Measurements from ENCODE around the gene PI4K2A. TPM values are rescaled to one million over a fixed set of nuclear protein-coding genes. Genes with fewer than 3 reads are reported as not detected.
"Not testable (repeated sequence)": the region's sequence is repeated elsewhere in the genome, so short reads cannot be mapped to it uniquely, and the experiment has no call there.

Gene PI4K2A
- total RNA-seq, 4 donors from 2014 or later, result 30.1 to 38.5 (median 33.3) TPM

- DNase-seq (ENCODE audit: low spot score in 2 of 2), result no peak
- TF ChIP-seq, protein P1, sequence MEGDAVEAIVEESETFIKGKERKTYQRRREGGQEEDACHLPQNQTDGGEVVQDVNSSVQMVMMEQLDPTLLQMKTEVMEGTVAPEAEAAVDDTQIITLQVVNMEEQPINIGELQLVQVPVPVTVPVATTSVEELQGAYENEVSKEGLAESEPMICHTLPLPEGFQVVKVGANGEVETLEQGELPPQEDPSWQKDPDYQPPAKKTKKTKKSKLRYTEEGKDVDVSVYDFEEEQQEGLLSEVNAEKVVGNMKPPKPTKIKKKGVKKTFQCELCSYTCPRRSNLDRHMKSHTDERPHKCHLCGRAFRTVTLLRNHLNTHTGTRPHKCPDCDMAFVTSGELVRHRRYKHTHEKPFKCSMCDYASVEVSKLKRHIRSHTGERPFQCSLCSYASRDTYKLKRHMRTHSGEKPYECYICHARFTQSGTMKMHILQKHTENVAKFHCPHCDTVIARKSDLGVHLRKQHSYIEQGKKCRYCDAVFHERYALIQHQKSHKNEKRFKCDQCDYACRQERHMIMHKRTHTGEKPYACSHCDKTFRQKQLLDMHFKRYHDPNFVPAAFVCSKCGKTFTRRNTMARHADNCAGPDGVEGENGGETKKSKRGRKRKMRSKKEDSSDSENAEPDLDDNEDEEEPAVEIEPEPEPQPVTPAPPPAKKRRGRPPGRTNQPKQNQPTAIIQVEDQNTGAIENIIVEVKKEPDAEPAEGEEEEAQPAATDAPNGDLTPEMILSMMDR (IDR thresholded peaks at IDR 0.05), result no peak
- no peak for TF ChIP-seq POLR2A (IDR thresholded peaks at IDR 0.05)
- 71 to 73% methylated on average over 4 of the region's 4 CpGs for WGBS, 2 donors
- H3K4me3 ChIP-seq (ENCODE audit: low read depth, poor library complexity, severe bottlenecking), result no peak overlapping the region
- intact Hi-C loops (cut with DNase I; ENCODE audit: low total_unique reads), result no loop called here
Measured at GRCh38 chr10:97682042-97682441, 41.6 kb downstream of the PI4K2A start.

DNA sequence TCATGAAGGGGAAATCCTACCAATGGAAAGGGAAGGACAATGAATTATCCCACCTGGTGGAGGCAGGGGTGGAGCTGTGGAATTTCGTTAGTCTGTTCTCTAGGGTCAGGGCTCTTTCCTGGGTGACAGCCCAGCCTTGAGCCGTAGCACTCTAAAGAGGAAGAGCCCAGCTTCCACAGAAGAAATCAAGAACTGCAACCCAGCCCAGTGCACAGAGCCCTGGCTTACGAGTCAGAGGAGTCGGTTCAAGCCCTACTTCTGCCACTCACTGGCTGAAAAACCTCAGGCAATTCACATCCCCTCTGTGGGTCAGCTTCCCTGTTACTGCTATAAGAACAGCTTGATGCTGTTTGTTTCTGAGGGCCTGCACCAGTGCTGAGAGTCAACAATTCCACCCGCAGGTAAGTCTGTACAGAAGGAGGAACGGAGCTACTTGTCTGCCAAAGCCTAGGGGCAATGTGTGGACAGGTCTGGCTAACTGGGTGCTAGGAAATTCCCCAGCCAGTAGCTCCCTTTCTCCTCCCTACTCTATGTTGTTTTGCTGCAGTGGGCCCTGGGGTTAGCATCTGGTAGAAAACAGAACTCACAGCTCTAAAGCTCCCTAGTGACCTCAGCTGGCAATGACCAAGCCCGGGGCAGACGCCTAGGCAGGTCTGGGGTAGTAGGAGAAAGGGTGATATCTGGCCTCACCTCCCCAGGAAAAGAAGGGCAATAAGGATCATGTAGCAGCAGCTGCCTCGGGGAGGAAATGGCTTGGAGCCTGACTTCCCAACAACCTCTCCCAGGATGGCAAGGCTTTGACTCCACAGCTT, 43.3 kb downstream of the PI4K2A start:
- TF ChIP-seq POLR2A (IDR thresholded peaks at IDR 0.05), result no peak
- TF ChIP-seq, protein P1 (IDR thresholded peaks at IDR 0.05), result no peak
- H3K4me3 ChIP-seq (ENCODE audit: low read depth, poor library complexity, severe bottlenecking), result no peak overlapping the region
- 27 to 29% methylated on average over 9 of the region's 9 CpGs for WGBS, 2 donors
- intact Hi-C loops (cut with DNase I; ENCODE audit: low total_unique reads), result no loop called here
- DNase-seq (ENCODE audit: low spot score in 2 of 2), result no peak

- DNase-seq (ENCODE audit: low spot score in 2 of 2); intact Hi-C loops (cut with DNase I; ENCODE audit: low total_unique reads): not testable (repeated sequence)
- 34 to 52% methylated on average over 7 of the region's 7 CpGs for WGBS, 2 donors
- peak overlapping the region; percentile 9 for H3K4me3 ChIP-seq (ENCODE audit: low read depth, poor library complexity, severe bottlenecking)
Measured at GRCh38 chr10:97684368-97684713, 43.9 kb downstream of the PI4K2A start.

DNA sequence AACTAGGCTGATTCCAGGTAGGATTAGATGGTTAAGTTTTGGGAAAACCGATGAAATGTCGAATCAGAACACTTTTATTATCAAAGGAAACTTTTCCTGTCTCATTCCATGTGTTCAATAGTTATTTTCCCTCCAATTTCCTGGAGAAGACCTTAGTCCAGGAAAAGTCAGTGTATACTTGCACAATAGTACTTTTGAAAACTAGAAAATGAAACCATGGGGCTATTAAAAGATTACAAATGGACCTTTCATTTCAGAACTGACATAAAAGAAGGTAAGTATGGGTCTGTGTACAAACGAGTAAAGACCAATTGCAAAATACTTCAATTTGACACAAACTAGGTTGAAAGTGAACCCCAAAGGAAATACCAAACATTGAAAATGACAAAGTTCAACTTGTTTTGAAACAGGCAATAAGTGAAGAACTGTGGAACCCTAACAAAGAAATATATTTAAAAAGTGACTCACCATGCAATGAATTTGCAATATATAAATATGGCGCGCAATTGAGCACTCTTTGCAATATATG, 44.5 kb downstream of the PI4K2A start:
- TF ChIP-seq POLR2A (IDR thresholded peaks at IDR 0.05), result no peak
- TF ChIP-seq, protein P1 (IDR thresholded peaks at IDR 0.05), result no peak
- intact Hi-C loops (cut with DNase I; ENCODE audit: low total_unique reads), result no loop called here

GRCh38 chr10:97685395-97685958, 45.0 kb downstream of the PI4K2A start:
- no peak for TF ChIP-seq POLR2A (IDR thresholded peaks at IDR 0.05)
- TF ChIP-seq, protein P1 (IDR thresholded peaks at IDR 0.05), result no peak
- intact Hi-C loops (cut with DNase I; ENCODE audit: low total_unique reads), result no loop called here
- peak overlapping the region; percentile 9 for H3K4me3 ChIP-seq (ENCODE audit: low read depth, poor library complexity, severe bottlenecking)
- DNase-seq (ENCODE audit: low spot score in 2 of 2), result peak in 1 of 2 donors; percentile 49
- whole genome bisulfite sequencing, 2 donors, result 37 to 44% methylated on average over 2 of the region's 2 CpGs

More for the DNA sequence above, 44.5 kb downstream of the PI4K2A start:
- DNase-seq (ENCODE audit: low spot score in 2 of 2), result no peak
- WGBS, 2 donors, result 39 to 53% methylated on average over 5 of the region's 5 CpGs
- peak overlapping the region; percentile 9 for H3K4me3 ChIP-seq (ENCODE audit: low read depth, poor library complexity, severe bottlenecking)

DNA sequence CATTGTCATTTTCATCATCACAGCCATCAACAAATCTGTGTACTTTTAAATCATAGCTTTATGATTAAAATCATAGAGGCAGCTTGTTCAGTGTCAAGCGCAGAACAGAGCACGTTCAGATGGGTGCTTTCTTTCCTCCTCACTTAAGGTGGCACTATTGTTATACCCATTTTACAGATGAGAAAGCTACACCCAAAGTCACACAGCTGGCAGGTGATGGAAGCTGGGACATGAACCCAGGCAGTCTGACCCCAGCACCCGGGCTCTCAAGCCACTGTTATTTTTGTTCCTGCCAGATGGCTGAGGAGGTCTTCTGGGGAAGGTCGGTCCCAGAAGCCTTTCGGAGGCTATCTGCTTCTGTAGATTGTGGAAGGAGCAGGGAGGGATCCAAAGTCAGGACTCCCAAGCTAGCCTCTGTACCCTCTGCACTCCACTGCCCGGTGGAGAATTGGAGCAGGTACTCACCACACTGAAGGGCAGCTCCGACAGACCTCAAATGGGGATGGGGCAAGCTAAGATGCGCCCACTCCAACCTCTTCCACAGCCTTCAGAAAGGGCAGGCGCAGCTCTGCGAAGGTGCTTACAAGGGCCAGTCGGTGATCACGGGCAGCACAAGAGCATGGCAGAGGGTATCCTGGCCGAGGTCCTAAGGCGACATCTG, 46.0 kb downstream of the PI4K2A start:
- H3K4me3 ChIP-seq (ENCODE audit: low read depth, poor library complexity, severe bottlenecking), result peak overlapping the region; percentile 46
- peak in 1 of 2 donors; percentile 84 for DNase-seq (ENCODE audit: low spot score in 2 of 2)
- intact Hi-C loops (cut with DNase I; ENCODE audit: low total_unique reads), result no loop called here
- WGBS, 2 donors, result 7 to 9% methylated on average over 11 to 12 of the region's 14 CpGs
- no peak for TF ChIP-seq POLR2A (IDR thresholded peaks at IDR 0.05)
- TF ChIP-seq, protein P1 (IDR thresholded peaks at IDR 0.05), result no peak
